Medulla oblongata (tissue), 1 donor: ENCODE results near the gene LEMD2.

Experiments used
- DNase-seq: peaks from one replicate; pipeline ENCODE4 v3.0.0-alpha.2; 2015; ENCODE audit errors: extremely low spot score

The LEMD2 gene

GRCh38 chr6:33794910-33795623 is 6.1 kb upstream of the LEMD2 start:
- DNase-seq, result no peak

- no peak for DNase-seq
Measured at GRCh38 chr6:33792981-33793380, 4.1 kb upstream of the LEMD2 start.

DNA sequence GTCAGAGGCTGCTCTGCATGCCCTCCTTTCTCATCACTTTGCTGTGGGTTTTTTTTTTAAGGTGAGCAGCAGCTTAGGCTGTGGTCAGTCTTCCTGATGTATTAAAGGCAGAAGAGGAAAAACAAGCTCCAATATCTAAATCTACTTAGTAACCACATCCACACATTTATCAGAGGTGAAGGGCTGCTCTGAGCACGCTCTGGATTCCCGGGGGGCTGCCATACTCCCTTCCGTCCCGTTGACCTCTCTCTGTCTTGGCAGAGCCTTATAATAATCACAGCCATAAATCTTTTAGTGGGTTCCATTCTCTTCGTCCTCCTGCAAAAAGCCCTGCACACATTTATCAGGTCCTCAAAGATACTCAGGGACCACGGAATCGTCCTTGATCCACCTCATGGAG is 2.7 kb upstream of the LEMD2 start:
- no peak for DNase-seq

DNA sequence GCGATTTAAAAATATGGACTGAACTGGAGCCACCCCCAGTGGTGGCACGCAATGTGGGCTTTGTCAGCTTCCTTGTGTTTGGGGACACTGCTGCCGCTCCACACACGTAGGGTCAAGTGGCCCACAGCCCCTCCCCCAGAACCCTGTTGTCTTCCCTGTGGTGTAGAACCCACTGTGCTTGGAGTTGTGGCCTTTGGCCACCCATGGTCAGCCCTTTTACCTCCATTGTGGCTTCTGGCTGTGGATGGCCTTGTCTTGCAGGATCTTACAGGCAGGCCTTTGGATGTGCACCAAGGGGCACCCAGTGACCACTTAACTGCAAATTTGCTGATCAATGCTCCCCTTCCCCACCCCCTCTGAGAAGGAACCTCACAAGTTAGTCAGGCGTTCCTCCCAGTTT is 2.0 kb upstream of the LEMD2 start:
- no peak for DNase-seq

- no peak for DNase-seq
Measured at GRCh38 chr6:33790379-33790778, 1.4 kb upstream of the LEMD2 start.

GRCh38 chr6:33789550-33789895 is 593 bp upstream of the LEMD2 start:
- DNase-seq, result no peak

GRCh38 chr6:33787954-33788693 is 806 bp downstream of the LEMD2 start:
- DNase-seq, result peak; percentile 79

DNA sequence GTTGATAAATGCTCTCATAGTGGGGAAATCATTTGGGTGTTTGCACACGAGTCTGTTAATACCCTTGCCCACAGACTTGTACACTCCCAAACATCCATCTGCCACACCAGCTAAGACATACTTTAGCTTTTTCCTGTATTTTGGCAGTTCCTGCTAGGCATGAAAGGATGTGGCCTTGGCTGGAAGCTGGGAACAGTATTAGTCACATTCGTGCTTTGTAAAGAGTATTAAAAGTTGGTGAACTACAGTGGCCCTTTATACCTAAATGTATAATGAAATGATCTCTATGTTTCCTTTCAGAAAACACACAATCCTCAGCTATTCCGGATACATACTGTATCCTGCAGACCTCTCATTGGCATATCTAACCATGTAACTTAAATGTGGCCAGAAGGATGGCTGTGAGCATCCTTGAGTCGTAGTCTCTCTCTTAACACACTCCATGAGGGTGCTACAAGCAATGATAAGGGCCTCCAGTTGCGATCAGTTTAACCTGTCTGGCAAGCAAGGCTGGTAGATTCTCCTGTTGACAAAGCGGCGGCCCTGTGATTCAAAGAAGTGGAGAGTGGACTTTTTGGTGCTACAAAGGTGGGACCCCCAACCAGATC is 1.5 kb downstream of the LEMD2 start:
- DNase-seq, result no peak

DNA sequence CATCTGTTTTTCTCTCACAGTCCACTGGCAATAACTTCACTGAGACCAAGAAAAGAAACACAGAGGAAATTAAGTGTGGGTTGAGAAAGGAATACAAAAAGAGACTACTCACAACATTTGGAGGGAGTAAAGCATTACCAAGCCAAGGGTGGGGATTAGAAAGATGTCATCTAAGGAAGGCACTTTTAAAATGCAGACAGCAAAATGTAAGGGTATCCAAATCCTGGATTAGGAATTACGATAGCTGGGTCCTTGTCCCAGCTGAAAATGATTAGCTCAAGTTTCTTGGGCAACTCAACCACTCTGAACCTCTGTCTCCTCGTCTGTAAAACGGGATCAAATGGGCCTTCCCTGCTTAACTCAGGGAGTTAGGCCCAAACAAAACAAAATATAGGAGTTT is 2.2 kb downstream of the LEMD2 start:
- DNase-seq, result no peak

- no peak for DNase-seq
Measured at GRCh38 chr6:33785778-33786177, 3.2 kb downstream of the LEMD2 start.

DNA sequence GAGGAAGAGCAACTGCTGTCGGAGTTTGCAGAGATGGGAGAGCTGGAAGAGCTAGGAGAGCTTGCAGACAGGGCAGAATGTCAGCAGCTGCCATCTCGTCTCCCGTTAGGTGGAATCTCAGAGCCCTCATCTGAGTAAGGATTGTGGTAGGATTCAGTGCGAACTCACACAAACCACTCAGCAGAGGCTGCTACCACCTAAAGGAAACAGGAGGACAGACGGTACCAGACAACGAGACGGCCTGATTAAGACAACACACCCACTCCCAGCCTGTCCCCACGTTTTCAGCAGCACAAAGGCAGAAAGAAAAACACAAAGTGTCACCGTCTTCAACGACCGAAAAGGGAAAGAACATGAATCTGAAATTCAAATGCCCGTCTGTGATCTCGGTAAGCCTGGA is 4.1 kb downstream of the LEMD2 start:
- DNase-seq, result no peak

GRCh38 chr6:33783781-33784520 is 5.0 kb downstream of the LEMD2 start:
- no peak for DNase-seq

DNA sequence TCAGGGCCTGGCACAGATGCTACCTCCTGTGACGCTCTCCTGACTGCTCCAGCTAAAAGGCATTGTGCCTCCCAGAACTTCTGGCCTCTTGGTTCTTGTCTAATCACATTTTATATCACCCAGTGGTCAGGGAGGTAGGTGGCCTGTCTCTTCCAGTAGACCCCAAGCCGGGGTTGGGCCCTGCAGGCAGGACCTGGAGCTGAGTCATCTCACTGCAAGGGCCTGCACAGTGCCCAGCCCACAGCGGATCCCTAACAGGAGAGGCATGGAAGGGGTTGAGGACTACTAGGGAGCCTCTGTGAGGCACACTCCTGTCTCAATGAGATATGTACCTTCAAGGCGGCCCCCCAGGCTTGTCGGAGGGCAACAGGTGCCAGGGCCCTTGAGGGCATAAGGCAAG is 6.4 kb downstream of the LEMD2 start:
- no peak for DNase-seq

GRCh38 chr6:33781131-33781975 is 7.6 kb downstream of the LEMD2 start:
- DNase-seq, result no peak

DNA sequence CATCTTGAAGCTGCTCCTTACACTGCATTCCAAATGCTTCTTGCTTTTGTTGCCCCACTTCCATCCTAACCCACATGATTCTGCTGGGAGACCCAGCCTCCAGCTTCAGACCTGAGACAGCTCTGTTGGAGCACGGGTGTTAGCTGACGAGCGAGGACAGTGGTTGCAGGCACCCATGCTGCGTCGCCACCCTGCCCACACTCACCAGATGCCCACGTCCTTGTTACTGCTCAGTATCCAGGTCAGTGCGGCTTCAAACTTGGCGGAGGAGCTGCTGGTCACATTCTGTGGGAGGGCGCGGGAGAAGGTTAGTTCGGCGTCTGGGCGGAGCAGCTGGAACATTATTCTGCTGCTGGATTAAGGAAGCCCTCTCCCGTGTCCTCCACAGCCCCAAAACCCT is 9.0 kb downstream of the LEMD2 start:
- DNase-seq, result no peak

DNA sequence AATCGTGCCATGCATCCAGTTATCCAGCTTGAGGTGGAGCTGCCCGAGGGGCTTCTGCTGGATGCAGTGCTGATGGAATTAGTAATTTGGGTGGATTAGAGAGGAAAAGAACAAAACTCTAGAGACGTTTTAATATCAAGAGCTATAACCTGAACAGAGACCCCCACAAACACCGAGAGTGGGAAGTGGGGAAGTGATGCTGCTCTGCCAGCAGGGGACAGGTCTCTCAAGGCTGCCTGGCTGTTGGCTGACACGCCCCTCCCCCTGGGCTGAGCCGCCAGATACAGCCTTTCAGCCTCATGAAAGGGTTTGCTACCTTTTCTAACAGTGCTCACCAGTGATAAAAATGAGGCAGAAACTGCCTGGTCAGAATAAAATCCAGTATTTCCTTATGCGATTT is 9.6 kb downstream of the LEMD2 start:
- DNase-seq, result no peak

DNA sequence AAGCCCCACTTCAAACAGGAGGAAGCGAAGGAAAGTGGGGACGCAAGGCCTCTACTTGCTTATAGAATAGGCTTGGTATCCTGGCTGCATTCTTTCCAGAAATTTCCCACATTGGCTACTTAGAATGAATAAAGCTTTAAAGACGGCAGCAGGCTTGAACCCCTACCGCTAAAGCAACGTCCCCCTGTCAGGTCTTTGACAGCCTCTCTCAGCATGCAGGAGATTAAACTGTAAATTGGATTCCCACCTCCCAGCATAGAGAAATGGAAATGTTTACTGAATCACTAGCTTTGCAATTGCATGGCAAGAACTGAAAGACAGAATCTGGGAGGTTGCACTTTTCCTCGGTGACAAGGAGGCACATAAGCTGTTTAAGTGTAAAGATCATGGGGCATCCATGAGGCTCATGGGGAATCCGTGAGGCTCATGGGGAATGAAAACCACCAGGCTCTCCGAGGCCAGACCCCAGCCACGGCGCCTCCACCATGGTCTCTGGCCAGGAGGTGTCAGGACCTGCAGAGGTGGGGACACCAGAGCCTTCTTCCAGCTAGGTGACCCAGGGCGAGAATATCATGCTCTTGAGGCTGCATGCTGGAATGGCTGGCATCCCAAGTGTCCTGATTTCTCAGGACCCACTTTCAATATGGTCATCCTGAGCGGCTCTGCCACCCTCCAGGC is 10.3 kb downstream of the LEMD2 start:
- DNase-seq, result no peak

- DNase-seq, result no peak
Measured at GRCh38 chr6:33777398-33778388, 11.2 kb downstream of the LEMD2 start.

DNA sequence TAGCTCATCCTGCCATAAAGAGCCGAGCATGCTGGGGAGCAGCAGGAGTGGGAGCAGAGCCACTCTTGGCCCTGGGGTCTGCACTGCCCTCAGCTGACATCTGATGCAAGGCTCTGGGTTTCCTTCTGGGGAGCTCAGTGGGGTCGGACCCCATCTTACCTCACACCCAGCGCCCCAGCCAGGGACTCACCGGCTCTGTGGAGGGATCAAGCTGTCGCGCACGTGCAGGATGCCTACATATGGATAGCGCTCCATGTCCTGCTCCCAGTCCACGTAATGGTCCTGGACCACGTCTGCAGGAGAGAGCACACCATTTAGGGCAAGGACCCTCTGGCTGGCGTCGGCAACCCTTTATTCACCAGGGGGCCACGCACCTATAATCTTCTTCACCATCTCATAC is 12.2 kb downstream of the LEMD2 start:
- DNase-seq, result no peak

DNA sequence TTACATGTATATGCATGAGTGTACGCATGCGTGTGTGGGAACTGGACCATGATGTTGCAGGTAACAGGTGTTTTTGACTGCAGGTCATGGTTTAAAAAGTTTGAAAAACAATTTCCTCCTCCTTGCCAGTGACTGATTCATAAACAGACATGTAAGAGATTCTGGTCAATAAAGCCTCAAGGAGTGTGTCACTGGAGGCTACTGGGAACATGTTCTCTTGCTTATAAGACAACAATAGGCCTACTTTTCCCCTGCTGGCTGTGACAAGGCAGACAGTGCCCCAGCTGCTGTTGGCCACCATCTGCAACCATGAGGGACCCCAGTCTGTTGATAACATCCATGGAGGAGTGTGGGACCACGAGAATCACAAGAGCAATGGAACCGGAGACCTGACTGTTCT is 12.7 kb downstream of the LEMD2 start:
- DNase-seq, result no peak
